Hepatocyte (in vitro differentiated cells): ENCODE data around the gene YEATS2.
"Not testable (repeated sequence)": the region's sequence is repeated elsewhere in the genome, so short reads cannot be mapped to it uniquely, and the experiment has no call there.

Experiments used
- EZH2 ChIP-seq: fragments of 200-600 bp; sonication (generic); IDR thresholded peaks from 2 replicates; pipeline ENCODE4 v1.6.1; 2016; ENCODE audit warnings: antibody characterized with exemption, mild to moderate bottlenecking, borderline replicate concordance
- TF ChIP-seq, protein P1 (sequence below): fragments of 200-600 bp; sonication (generic); IDR thresholded peaks from 2 replicates; pipeline ENCODE4 v1.5.1; 2016; ENCODE audit warnings: antibody characterized with exemption, mild to moderate bottlenecking; ENCODE audit not compliant: poor library complexity

DNA sequence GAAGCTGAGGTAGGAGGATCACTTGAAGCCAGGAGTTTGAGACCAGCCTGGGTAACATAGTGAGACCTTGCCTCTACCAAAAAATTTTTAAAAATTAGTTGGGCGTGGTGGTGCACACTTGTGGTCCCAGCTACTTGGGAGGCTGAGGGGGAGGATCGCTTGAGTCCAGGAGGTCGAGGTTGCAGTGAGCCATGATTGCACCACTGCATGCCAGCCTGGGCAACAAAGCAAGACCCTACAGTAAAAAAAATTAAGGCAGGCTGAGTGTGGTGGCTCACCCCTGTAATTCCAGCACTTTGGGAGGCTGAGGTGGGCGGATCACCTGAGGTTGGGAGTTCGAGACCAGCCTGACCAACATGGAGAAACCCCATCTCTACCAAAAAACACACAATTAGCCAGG lies 8.0 kb upstream of the YEATS2 start:
- TF ChIP-seq, protein P1, sequence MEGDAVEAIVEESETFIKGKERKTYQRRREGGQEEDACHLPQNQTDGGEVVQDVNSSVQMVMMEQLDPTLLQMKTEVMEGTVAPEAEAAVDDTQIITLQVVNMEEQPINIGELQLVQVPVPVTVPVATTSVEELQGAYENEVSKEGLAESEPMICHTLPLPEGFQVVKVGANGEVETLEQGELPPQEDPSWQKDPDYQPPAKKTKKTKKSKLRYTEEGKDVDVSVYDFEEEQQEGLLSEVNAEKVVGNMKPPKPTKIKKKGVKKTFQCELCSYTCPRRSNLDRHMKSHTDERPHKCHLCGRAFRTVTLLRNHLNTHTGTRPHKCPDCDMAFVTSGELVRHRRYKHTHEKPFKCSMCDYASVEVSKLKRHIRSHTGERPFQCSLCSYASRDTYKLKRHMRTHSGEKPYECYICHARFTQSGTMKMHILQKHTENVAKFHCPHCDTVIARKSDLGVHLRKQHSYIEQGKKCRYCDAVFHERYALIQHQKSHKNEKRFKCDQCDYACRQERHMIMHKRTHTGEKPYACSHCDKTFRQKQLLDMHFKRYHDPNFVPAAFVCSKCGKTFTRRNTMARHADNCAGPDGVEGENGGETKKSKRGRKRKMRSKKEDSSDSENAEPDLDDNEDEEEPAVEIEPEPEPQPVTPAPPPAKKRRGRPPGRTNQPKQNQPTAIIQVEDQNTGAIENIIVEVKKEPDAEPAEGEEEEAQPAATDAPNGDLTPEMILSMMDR = not testable (repeated sequence)
- not testable (repeated sequence) for TF ChIP-seq EZH2
